AG20443 (cell line): ENCODE data around the gene MAP3K21.

Experiments used
- DNase-seq: peaks from one replicate; pipeline ENCODE4 v3.0.0; 2012; ENCODE audit warnings: low spot score, mixed read lengths

MAP3K21 gene

GRCh38 chr1:233327651-233328141, at the start of gene MAP3K21:
Gene MAP3K21, plus strand, starts transcription at chr1:233327724. Its CDS starts 305 bp downstream, at chr1:233328029.
- DNase-seq, result peak; percentile 42

DNA sequence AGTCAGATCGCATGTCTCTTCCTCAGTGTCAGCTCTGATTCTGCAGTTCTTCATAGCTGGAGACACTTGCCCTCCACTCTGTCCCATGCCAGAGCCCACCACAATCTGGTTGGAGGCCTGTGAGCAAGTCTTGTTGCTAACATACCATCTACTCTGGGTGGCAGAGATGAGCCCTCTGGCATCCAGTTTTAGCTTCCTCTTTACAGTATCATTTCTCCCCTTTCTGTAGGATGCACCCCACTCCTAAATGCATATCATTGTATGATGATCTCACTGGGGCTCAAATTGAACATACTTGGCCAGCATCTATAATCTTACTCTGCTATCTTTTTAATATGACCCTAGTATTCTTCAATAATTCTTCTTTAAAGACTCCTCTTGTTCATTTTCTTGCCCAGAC, 48.9 kb upstream of the MAP3K21 start:
- no peak for DNase-seq

DNA sequence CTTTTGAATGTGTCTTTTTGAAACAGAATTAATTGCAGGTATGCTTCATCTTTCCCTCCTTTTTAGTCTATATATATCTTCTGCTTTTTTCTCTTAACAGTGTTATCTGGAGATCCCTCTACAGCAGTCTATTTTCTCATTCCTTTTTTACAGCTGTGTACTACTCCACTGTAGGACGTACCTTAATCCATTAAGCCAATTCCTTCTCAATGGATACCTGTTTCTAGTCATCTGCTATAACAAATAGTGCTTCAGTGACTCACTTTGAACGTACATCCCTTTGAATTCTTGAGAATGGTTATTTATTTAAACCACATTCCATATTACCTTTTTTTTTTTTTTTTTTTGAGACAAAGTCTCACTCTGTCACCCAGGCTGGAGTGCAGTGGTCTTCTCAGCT, 47.6 kb upstream of the MAP3K21 start:
- DNase-seq, result no peak

GRCh38 chr1:233281711-233282581, 45.6 kb upstream of the MAP3K21 start:
- DNase-seq, result peak; percentile 40

DNA sequence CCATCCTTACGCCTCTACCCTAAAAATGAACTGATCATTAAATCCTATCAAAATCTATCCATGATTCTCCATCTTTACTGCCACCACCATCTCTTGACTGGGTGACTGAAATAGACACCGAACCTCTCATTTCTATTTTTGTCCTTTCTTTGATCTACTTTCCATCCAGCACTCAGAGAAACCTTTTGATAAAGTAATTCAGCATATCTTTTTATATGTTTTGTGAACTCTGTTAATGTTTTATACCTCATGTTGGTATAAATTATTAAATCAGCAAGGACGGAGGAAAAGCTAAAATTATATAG, 45.0 kb upstream of the MAP3K21 start:
- no peak for DNase-seq

DNA sequence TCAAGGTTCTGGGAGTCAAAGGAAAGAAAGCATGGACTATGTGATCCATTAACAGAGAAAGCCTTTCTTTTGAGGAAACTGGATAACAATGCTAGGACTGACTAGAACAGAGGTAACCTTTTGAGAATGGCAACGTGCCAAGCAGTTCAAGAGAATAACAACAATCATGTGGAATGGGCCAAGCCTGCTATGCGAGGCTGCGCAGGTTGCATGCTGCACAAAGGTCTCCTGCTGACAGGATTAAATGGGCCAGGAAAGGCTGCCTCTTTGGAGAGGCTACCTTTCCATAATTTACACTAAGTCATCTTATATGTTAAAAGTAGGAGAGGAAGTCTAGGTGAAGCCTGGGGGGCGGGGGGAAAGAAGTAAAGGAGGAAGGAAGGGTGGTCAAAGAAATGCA, 37.8 kb upstream of the MAP3K21 start:
- no peak for DNase-seq

DNA sequence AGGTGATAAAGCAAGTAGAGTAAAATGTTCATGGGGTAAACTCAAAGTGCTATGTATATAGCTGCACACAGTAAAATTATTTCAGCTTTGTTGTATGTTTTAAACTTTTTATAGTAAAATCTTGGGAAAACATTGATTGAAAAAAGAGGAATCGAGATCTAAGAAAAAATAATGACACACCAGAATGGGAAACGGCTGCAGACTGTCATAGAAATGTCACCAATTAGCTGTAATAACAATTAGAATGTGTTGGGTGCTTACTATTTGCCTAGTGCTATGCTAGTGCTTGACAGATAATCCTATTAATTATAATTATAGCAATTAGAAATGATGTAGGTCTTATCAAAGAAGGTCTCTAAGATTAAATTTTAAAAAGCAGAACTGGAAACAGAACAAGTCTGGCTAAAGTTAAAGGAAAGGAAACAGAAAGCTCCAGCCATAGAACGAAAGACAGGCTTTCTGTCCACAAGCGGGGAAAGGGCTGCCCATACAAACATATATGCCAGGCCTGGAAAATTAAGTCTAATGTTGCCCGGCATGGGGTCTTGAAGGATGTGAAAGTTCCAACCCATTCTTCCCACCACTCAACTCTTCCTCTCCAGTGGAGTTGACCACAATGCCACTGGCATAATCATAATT, 37.0 kb upstream of the MAP3K21 start:
- DNase-seq, result no peak

GRCh38 chr1:233293556-233294446, 33.7 kb upstream of the MAP3K21 start:
- peak; percentile 24 for DNase-seq

DNA sequence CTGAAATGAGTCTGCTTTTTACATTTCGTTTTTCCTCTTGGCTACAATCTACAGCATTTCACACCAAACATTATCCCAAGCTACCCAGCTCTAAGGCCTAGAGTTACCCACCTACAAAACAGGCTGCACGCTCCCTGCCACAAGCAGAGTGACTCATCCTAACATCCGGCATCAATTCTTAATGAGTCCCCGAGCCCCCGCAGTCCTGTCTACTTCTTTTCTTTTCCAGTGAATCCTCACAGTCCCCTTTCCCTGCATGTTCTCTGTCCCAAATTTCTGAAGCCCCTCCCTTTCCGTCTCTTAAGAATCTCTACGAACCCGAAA, 32.6 kb upstream of the MAP3K21 start:
- DNase-seq, result peak; percentile 53

DNA sequence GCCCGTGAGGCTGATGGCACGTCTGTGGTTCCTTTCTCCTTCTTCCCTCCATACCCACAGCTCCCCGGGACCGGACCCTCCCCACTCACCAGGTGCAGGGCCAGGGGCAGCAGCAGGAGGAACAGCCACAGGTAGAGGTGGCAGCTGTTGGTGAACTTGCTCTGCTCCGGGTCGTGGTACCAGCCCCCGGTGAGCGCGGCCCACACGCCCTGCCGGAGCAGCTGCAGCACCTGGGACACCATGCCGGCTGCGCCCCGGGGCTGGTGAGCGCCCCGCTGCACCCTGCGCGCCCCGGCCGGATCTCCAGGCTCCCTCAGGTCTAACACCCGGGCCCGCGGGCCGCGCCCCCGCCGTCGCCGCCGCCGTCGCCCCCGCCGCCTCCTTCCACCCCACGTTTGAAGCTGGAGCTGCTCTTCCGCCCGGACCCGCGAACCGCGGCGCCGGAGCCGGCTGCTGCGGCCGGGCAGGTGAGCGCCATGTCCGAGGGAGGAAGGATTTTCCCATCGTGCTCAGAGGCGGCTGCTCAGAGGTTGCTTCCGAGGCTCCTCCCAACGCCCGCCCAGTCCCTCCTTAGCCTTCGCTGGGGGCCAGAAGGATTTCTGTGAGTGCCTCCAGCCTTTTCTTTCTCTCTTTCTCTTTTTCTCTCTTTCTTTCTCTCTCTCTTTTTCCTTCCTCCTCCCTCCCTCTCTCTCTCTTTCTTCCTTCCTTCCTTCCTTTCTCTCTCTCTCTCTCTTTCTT, 32.1 kb upstream of the MAP3K21 start, which contains the start of gene PCNX2:
Gene PCNX2 (minus strand): TSS at position 489 of the 738 bp plus-strand sequence. CDS start 247 bp downstream, at position 242.
- peak; percentile 90 for DNase-seq

GRCh38 chr1:233295975-233296322, 31.6 kb upstream of the MAP3K21 start:
- no peak for DNase-seq

- DNase-seq, result no peak
Observed at GRCh38 chr1:233299450-233299849, 28.1 kb upstream of the MAP3K21 start.

DNA sequence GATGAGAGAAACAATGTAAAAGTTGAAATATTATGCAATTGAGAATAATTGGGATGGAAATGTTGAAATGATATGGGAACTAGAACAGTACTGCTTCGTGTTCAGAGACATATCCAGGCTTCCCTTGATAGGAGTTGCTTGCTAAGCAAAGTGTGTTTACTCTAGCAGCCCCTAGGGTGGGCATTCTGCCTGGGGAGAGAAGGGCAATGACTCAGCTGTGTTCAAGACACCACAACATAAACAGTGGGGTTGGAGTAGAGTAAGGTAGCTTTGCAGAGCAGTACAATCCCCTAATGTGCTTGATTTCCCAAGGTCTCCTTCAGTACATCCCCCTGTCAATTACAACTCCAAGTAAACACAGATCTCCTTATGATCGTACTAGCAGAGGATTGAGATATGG, 27.2 kb upstream of the MAP3K21 start:
- DNase-seq, result no peak

- peak; percentile 27 for DNase-seq
Observed at GRCh38 chr1:233304489-233305102, 22.9 kb upstream of the MAP3K21 start.

- no peak for DNase-seq
Observed at GRCh38 chr1:233313434-233314155, 13.9 kb upstream of the MAP3K21 start.

GRCh38 chr1:233315718-233316301, 11.7 kb upstream of the MAP3K21 start:
- DNase-seq, result no peak

GRCh38 chr1:233316473-233316872, 11.1 kb upstream of the MAP3K21 start:
- DNase-seq, result no peak

- DNase-seq, result no peak
Observed at GRCh38 chr1:233319272-233319671, 8.3 kb upstream of the MAP3K21 start.

DNA sequence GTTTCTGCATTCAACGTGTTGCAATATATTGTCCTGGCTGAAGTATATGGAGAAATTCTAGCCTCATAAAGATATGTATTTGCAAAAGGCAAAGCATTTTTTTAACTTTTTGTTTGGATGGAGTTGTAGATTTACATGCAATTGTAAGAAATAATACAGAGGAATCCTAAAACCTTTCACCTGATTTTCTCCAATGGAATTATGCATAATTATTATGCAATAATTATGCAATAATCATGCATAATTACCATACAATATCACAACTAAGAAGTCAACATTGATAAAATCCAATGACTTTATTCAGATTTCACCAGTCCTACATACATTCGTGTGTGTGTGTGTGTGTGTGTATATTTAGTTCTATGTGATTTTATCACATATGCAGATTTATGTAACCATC, 7.5 kb upstream of the MAP3K21 start:
- DNase-seq, result no peak

GRCh38 chr1:233323718-233324117, 3.8 kb upstream of the MAP3K21 start:
- DNase-seq, result no peak
